Stomach (tissue), 4 donors: ENCODE measurements around the gene SHMT2.

Source experiments
- EP300 ChIP-seq: sonication (generic); formaldehyde crosslinking; IDR thresholded peaks from one replicate; pipeline ENCODE4 v1.6.1; 2017; ENCODE audit warnings: antibody characterized with exemption
- POLR2A ChIP-seq, 4 donors: fragments of 450-650 bp; IDR thresholded peaks; one replicate each; pipeline ENCODE4 v1.6.1; 2016; ENCODE audit warnings: antibody characterized with exemption in 4 of 4, control low read depth in 2 of 4, mild to moderate bottlenecking in 1 of 4, moderate library complexity in 1 of 4
- POLR2AphosphoS5 ChIP-seq, 3 donors: sonication (generic); formaldehyde crosslinking; IDR thresholded peaks; one replicate each; pipeline ENCODE4 v1.6.1; 2016; ENCODE audit warnings: antibody characterized with exemption in 3 of 3
- TF ChIP-seq, protein P1 (sequence below), 7 experiments: fragments of 450-650 bp in 4 of 7; fragments of 200-600 bp in 3 of 7; sonication (generic) in 3 of 7; IDR thresholded peaks; one replicate each; pipeline ENCODE4 v1.5.1; 2016 to 2019; ENCODE audit warnings: antibody characterized with exemption in 7 of 7, control low read depth in 2 of 7, mild to moderate bottlenecking in 1 of 7

DNA sequence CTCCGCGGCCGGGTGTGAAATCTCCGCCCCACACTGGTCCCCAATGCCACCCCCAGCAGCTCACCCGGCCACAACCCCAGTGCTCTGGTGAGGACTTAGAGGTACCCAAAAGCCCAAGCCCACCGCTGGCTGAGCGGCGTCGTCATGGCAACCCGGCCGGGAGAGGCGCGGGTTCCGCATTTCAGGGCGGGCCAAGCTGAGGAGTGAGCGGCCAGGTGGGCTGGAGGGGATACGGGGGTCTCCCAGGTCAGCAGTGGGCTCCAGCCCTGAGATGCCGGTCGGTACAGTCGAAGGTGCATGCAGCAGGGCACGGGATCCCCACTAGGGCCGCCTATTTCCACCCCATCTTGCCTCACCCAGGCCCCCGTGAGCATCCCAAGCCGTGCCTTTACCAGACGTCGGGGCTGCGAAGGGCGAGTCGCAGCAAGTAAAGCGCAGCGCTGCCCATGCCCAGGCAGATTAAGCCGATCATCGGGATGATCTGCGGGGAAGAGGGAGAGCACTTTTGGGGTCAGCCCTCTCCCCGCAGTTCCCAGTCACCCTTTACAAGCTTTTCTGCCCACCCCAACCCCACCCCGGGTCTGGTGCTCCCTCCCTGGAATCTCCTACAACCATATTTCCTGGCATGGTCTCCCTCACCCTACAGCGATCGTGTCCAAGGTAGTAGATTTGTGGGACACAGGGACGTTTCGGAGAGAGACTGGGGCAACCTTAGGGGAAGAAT, 6.9 kb downstream of the SHMT2 start:
- TF ChIP-seq POLR2AphosphoS5 (IDR thresholded peaks at IDR 0.05) (no peak), POLR2A (IDR thresholded peaks at IDR 0.05) (no peak), EP300 (no peak)
- TF ChIP-seq, protein P1, sequence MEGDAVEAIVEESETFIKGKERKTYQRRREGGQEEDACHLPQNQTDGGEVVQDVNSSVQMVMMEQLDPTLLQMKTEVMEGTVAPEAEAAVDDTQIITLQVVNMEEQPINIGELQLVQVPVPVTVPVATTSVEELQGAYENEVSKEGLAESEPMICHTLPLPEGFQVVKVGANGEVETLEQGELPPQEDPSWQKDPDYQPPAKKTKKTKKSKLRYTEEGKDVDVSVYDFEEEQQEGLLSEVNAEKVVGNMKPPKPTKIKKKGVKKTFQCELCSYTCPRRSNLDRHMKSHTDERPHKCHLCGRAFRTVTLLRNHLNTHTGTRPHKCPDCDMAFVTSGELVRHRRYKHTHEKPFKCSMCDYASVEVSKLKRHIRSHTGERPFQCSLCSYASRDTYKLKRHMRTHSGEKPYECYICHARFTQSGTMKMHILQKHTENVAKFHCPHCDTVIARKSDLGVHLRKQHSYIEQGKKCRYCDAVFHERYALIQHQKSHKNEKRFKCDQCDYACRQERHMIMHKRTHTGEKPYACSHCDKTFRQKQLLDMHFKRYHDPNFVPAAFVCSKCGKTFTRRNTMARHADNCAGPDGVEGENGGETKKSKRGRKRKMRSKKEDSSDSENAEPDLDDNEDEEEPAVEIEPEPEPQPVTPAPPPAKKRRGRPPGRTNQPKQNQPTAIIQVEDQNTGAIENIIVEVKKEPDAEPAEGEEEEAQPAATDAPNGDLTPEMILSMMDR (IDR thresholded peaks at IDR 0.05) = no peak
